Measurements from ENCODE around the gene PHYKPL. TPM values are rescaled to one million over a fixed set of nuclear protein-coding genes. Genes with fewer than 3 reads are reported as not detected.

Gene PHYKPL
- total RNA-seq, 1 experiment from 2014 or later = 37.7 TPM

DNA sequence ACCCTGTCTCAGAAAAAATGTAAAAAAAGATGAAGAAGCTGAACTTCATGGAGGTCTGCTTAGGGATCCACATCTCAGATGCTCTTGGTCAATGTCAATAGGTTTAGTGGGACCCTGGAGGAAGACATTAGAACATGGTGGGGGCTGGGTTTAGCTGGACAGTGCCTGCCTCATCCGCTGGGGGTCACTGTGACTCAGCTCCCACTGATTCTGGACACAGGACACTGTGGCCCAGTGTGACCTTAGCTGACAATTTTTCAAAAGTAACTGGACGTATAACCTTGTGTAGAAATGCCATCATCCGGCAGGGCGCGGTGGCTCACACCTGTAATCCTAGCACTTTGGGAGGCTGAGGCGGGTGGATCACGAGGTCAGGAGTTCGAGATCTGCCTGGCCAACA is 35.6 kb downstream of the PHYKPL start:
- no peaks in the 10 kb centered on the region for H3K36me3 ChIP-seq
- H3K9me3 ChIP-seq = peaks cover 12% of the 10 kb centered on the region
- DNase-seq = no peak
- no peak overlapping the region for H3K4me3 ChIP-seq
- peaks cover 10% of the 10 kb centered on the region for H3K27me3 ChIP-seq

DNA sequence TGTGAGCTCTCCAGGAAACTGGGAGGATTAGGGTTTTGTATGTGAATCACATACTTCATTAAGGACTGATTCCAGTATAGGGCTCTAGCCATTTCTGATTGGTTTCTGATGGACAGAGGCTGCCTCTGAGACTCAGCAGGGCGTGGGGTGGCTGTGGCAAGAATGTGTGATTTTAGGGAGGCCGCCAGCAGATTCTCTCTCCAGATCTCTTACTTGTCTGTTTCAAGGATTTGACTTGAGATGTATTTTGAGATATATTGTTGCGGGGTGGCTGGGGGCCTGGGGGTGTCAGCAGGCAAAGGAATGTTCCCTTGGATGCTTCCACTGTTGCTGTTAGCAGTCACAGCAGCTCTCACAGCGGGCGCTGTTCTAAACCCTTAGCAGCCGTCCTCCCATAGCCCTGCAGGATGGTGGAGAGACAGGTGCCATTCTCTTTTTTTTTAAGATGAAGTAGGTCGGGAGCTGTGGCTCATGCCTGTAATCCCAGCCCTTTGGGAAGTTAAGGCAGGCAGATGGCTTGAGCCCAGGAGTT is 36.3 kb downstream of the PHYKPL start:
- Histone ChIP-seq H3K27me3 (peaks cover 10% of the 10 kb centered on the region), H3K36me3 (no peaks in the 10 kb centered on the region), H3K4me3 (no peak overlapping the region), H3K9me3 (peaks cover 14% of the 10 kb centered on the region)
- no peak for DNase-seq

DNA sequence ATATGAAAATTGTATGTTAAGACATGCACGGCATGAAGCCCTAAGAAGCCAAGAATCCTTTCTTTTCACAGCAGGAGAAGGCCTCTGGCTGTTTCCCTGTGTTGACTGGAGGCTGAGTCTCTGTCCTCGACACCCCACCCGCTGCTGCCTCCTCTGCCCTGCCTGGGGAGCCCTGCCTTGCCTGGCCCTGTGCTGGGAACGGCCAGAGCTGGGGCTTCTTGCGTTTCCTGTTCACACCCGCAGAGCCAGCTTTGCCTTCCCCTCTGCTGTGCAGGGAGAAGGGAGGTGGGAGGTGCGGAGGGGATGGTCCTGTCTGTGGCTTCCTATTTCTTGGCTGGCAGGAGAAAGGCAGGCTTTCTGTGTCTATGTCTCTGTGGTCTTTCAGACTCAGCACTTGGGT is 38.6 kb downstream of the PHYKPL start:
- no peak for DNase-seq
- H3K4me3 ChIP-seq = no peak overlapping the region
- peaks cover 10% of the 10 kb centered on the region for H3K27me3 ChIP-seq
- no peaks in the 10 kb centered on the region for H3K36me3 ChIP-seq
- H3K9me3 ChIP-seq = peaks cover 18% of the 10 kb centered on the region

DNA sequence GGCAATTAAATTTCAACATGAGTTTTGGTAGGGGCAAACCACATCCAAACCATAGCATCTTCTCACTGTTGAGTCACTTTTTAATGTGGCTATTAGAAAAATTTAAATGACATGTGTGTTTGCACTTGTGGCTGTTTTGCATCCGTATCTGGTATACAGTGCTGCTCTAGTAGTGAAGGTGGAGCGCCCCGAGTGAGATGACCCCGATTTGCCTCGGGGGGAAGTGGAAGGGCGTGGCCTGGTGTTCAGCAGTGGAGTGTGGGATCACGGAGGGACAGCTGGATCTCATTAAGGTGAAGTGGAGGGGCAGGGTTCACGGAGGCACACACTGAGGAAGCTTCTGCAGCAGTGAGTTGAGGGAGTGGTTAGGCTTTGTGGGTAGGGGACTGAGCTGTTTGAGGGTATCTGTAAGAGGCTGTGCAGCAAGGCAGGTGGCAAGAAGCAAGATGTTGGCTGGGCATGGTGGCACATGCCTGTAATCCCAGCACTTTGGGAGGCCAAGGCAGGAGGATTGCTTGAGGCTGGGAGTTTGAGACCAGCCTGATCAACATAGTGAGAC is 39.3 kb downstream of the PHYKPL start:
- Histone ChIP-seq H3K9me3 (peaks cover 18% of the 10 kb centered on the region), H3K27me3 (peaks cover 10% of the 10 kb centered on the region), H3K4me3 (no peak overlapping the region), H3K36me3 (no peaks in the 10 kb centered on the region)
- no peak for DNase-seq

DNA sequence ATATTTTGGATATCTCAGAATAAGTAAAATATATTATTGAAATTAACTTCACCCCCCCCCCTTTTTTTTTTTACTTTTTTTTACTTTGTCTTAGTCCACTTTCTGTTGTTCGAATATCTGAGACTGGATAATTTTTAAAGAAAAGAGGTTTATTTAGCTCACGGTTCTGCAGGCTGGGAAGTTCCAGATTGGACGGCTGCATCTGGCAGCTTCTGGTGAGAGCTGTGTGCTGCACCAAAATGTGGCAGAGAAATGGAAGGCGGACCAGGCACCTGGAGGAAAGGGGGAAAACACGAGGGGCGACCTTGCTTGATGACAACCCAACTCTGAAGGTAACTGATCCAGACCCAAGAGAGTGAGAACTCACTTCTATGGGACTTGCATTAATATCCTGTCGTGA is 39.8 kb downstream of the PHYKPL start:
- H3K9me3 ChIP-seq = peaks cover 18% of the 10 kb centered on the region
- H3K27me3 ChIP-seq = peaks cover 10% of the 10 kb centered on the region
- no peak overlapping the region for H3K4me3 ChIP-seq
- DNase-seq = no peak
- H3K36me3 ChIP-seq = no peaks in the 10 kb centered on the region

DNA sequence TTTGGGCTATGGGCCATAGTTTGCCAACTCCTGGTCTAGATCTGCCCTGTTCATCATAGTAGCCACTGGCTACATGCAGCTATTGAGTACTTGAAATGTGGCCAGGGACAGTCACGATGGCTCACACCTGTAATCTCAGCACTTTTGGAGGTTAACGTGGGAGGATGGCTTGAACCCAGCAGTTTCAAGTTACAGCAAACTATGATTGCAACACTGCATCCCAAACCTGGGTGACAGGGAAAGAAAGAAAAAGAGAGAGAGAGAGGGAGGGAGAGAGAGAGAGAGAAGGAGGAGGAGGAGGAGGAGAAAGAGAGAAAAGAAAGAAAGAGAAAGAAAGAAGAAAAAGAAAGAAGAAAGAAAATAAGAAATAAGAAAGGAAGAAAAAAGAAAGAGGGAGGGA is 40.4 kb downstream of the PHYKPL start:
- peaks cover 10% of the 10 kb centered on the region for H3K27me3 ChIP-seq
- H3K9me3 ChIP-seq = peaks cover 18% of the 10 kb centered on the region
- DNase-seq = no peak
- no peak overlapping the region for H3K4me3 ChIP-seq
- no peaks in the 10 kb centered on the region for H3K36me3 ChIP-seq

DNA sequence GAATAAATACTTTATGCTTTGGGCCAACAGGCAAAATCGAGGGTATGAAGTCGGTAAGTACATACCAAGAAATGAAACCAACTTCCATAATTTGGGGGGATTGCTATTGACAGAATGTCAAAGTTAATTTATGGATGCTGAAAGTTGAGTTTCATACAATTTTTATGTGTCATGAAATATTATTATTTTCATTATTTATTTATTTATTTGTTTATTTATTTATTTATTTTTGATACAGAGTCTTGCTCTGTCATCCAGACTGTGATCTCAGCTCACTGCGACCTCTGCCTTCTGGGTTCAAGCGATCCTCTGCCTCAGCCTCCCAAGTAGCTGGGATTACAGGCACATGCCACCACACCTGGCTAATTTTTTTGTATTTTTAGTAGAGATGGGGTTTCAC is 40.9 kb downstream of the PHYKPL start:
- Histone ChIP-seq H3K9me3 (peaks cover 18% of the 10 kb centered on the region), H3K36me3 (no peaks in the 10 kb centered on the region), H3K27me3 (peaks cover 10% of the 10 kb centered on the region), H3K4me3 (no peak overlapping the region)
- no peak for DNase-seq

DNA sequence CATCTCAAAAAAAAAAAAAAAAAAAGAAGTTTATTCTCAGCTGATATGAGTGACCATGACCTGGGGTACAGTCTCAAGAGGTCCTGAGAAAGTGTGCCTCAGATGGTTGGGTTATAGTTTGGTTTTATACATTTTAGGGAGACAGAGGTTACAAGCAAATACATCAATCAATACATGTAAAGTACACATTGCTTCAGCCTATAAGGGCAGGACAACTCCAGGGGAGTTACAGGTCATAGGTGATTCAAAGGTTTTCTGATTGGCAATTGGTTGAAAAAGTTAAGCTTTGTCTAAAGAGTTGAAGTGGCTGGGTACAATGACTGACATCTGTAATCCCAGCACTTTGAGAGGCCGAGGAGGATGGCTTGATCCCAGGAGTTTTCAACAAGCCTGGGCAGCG is 43.2 kb downstream of the PHYKPL start:
- Histone ChIP-seq H3K9me3 (peaks cover 18% of the 10 kb centered on the region), H3K36me3 (no peaks in the 10 kb centered on the region), H3K27me3 (peaks cover 5% of the 10 kb centered on the region), H3K4me3 (no peak overlapping the region)
- no peak for DNase-seq

DNA sequence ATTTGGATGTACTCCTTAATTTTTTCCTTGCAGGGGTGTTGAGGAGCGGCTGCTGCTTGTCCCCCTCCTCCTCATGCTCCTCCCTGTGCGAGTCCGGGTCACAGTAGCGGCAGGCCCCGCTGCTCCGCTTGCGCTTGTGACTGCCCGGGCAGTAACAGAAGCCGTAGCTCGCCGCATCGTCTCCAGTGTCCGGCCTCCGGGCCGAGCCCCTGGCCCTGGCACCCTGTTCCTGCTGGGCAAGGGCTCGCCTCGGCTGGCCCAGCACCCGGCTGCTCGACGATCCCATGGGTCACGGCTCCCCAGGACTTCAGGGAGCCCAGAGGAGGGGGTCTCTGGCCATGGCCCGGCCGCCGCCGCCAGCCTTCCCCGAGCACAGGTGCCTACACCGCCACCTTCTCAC is 45.6 kb downstream of the PHYKPL start, which contains the start of gene GMCL2:
GMCL2 (minus strand) TSS at position 358 of the 400 bp plus-strand sequence; CDS start at position 286, 72 bp downstream.
- peaks cover 6% of the 10 kb centered on the region for H3K9me3 ChIP-seq
- H3K36me3 ChIP-seq = no peaks in the 10 kb centered on the region
- H3K4me3 ChIP-seq = no peak within 1 kb of the TSS
- no peak for DNase-seq
- H3K27me3 ChIP-seq = no peaks in the 10 kb centered on the region; the same call in 1 of the 2 replicates

DNA sequence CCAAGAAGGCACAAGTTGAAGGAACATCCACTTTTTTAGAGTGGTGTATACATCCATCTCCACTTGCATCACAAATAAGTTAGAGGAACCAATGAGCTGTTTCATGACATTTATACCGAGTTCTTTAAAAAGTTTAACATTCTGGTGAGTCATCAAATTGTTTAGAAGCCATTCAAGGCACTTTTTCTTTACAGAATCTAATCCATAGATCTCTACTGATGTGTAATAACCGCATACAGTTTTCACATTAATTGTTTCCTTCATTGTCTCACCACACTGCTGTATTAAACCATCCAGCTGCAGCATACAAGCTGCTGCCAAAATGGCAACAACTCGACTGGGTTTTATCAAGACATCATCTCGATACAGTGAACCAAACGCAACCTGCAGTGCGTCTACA is 46.2 kb downstream of the PHYKPL start:
- no peaks in the 10 kb centered on the region; the same call in 1 of the 2 replicates for H3K27me3 ChIP-seq
- H3K4me3 ChIP-seq = no peak overlapping the region
- peaks cover 5% of the 10 kb centered on the region; the same call in 1 of the 2 replicates for H3K9me3 ChIP-seq
- no peaks in the 10 kb centered on the region for H3K36me3 ChIP-seq
- no peak for DNase-seq

DNA sequence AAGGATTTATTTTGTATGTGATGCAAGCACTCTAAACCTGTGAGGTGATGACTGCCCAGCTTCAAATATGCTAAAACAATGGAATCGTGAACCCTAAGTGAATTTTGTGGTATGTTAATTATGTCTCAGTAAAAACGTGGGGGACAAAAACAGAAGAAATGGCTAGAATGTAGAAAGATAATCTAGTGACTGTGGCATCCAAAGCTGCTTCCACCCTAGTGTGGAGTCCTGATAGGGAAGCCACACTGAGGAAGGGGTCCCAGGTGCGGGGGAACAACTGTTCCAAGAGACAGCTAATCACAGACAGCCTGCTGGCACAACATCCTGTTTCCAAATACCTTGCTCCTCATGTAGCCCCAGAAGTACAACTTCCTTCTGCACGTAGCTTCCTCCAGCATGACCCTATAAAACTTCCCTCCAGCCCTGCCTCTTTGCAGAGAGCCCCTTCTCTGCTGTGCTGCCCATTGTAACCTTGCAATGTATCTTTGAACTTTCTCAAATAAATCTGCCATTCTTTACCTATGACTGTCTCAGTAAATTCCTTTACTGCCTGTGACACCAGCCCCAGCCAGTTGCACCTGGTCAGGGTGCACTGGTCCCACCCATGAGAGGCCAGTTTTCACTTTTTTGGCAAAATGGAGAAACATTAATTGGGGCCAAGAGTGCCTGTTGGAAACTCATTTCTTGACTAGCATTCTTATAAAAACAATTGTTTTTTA is 50.3 kb downstream of the PHYKPL start:
- H3K9me3 ChIP-seq = peaks cover 12% of the 10 kb centered on the region
- no peak overlapping the region for H3K4me3 ChIP-seq
- peaks cover 4% of the 10 kb centered on the region; the same call in 1 of the 2 replicates for H3K27me3 ChIP-seq
- no peaks in the 10 kb centered on the region for H3K36me3 ChIP-seq
- no peak for DNase-seq

DNA sequence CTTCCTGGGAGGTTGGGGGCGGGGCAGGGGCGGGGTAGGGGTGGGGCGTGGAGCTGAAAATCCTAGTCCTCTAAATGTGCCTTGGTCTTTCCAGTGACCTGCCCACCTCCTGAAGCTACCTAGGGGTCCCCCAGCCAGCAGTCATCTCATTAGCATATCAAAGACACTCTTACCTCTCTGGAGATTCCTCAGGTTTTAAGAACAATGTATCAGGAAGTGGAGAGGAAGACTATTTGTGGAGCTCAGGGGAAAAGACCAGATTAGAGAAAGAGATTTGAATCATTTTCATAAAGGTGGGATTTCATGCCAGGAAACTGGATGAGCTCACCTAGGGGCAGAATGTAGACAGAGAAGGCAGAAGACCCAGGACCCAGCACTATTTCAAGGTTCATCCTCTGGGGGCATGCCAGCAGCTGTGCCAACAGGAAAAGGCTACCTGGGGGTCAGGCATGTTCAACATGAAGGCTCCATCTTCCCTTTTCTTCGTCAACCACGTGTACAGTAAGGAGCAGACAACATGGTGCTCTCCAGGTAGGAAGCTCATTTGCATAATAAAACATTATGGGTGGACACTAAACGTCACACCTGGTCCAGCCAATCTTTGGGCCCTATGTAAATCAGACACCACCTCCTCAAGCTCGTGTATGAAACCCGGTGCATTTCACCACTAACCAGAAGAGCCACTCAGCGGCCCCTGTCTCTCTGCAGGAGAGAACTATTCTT is 52.3 kb downstream of the PHYKPL start:
- H3K9me3 ChIP-seq = peaks cover 12% of the 10 kb centered on the region
- no peak overlapping the region for H3K4me3 ChIP-seq
- H3K27me3 ChIP-seq = peaks cover 4% of the 10 kb centered on the region; the same call in 1 of the 2 replicates
- no peak for DNase-seq
- H3K36me3 ChIP-seq = no peaks in the 10 kb centered on the region

DNA sequence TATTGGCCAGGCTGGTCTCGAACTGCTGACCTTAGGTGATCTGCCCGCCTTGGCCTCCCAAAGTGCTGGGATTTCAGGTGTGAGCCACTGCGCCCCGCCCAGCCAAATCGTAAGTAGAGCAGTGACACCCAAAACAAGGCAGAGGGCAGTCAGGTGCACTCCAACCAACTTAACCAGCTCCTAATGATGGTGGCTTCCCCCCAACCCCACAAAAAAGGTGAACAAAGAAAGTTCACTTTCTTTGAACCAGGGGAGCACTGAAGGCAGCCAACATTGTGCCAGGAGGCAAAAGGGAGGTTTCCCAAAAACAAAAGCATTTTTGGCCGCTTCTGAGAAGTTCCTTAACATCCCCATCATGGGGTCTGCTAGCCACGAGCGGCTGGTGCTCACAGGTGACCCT is 55.0 kb downstream of the PHYKPL start:
- H3K36me3 ChIP-seq = no peaks in the 10 kb centered on the region
- no peak for DNase-seq
- no peak overlapping the region for H3K4me3 ChIP-seq
- peaks cover 4% of the 10 kb centered on the region; the same call in 1 of the 2 replicates for H3K27me3 ChIP-seq
- H3K9me3 ChIP-seq = peaks cover 12% of the 10 kb centered on the region

DNA sequence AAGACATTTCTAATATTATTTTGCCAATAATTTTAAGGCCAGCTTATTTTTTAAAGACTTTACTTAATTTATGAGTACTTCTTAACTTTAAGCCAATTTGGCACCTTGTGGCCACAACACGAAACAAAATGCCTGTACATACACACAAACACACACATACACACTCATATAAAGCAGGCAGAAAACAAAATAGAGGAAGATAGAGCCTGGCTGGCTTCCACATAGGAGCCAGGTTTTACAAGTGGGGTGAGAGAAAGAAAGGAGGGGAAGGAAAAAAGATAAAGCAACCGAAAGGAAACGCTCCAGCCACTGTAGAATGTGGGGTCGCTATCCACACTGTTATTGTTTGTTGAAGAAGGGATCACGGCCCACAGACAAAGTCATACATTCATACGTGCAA is 55.8 kb downstream of the PHYKPL start:
- Histone ChIP-seq H3K27me3 (peaks cover 4% of the 10 kb centered on the region; the same call in 1 of the 2 replicates), H3K4me3 (no peak overlapping the region), H3K36me3 (no peaks in the 10 kb centered on the region), H3K9me3 (peaks cover 12% of the 10 kb centered on the region)
- DNase-seq = no peak

DNA sequence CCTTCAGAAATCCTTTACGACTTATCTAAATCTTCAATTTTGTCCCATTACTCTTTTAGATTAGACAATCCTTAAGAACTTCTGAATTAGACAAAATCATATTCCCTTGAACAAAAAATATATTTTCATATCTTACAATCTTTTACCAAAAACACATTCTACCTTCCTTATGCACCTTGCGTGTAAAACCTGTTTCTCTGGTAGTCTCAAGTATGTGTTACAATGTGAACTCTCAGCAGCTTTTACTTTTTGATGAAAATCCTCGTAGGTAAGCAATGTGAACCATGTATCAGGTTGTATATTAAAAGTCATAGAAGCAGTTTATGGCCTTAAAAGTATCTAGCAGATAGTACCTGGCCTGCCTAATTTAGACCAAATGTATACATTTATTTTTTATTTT is 58.1 kb downstream of the PHYKPL start:
- no peak for DNase-seq
- Histone ChIP-seq H3K4me3 (no peak overlapping the region), H3K36me3 (no peaks in the 10 kb centered on the region), H3K9me3 (peaks cover 2% of the 10 kb centered on the region), H3K27me3 (no peaks in the 10 kb centered on the region)

DNA sequence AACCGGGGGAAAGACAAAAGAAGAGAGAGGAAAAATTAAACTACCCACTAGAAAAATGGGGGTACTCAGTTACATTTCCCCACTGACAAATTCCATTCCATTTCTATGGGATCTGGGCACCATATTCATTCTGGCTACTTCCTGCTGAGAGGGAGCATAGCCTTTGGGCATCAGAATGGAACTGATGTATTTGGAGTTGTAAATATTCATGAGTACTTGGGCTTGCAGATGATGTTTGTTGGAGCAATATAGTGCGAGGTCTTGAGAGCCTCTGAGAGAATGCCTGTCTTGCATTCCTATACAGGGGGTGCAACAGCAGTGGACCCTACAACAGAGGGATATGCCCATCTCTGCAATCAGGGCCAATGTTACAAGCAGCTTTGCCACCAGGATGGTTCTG is 62.1 kb downstream of the PHYKPL start:
- Histone ChIP-seq H3K4me3 (no peak overlapping the region), H3K36me3 (no peaks in the 10 kb centered on the region), H3K9me3 (no peaks in the 10 kb centered on the region), H3K27me3 (peaks cover 2% of the 10 kb centered on the region; the same call in 1 of the 2 replicates)
- DNase-seq = no peak

DNA sequence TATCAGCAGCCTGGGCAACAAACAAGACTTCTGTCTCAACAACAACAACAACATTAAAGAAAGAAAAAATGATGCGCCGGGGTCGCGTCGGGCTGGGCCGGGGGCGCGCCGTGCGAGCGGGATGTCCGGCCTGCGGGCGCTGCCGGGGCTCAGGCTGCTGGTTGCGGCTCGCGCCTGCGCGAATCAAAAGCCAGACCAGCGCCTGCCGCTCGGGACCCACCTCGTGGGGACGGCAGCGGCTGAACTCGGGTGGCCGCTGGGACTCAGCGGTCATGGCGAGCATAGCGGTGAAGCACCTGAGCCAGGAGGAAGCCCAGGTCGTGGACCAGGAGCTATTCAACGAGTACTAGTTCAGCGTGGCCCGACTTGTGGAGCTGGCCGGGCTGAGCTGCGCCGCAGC is 67.0 kb downstream of the PHYKPL start:
- H3K4me3 ChIP-seq = no peak overlapping the region
- no peaks in the 10 kb centered on the region for H3K9me3 ChIP-seq
- no peak for DNase-seq
- H3K36me3 ChIP-seq = no peaks in the 10 kb centered on the region
- peaks cover 10% of the 10 kb centered on the region for H3K27me3 ChIP-seq
